SU-DHL-6 (cell line): ENCODE measurements around the gene PEDS1.
"Not testable (repeated sequence)": the region's sequence is repeated elsewhere in the genome, so short reads cannot be mapped to it uniquely, and the experiment has no call there.

Experiments used
- H2AFZ ChIP-seq: fragments of 200-600 bp; sonication (generic); 2 replicates; pipeline ENCODE4 v1.6.1; 2014; ENCODE audit warnings: low read depth, mild to moderate bottlenecking, moderate library complexity, mixed read lengths, antibody characterized with exemption, low read length; ENCODE audit not compliant: severe bottlenecking
- H3F3A ChIP-seq: fragments of 200-600 bp; shearing (Covaris generic); 2 replicates; pipeline ENCODE4 v1.6.0; 2016; ENCODE audit warnings: antibody characterized with exemption, mild to moderate bottlenecking; ENCODE audit not compliant: insufficient read depth
- H3K27ac ChIP-seq: fragments of 200-600 bp; sonication (generic); 2 replicates; pipeline ENCODE4 v1.5.1; 2016; ENCODE audit warnings: low read depth, mild to moderate bottlenecking, low read length, moderate library complexity, mixed read lengths
- H3K27me3 ChIP-seq: fragments of 200-600 bp; sonication (generic), shearing (Covaris generic); 2 replicates; pipeline ENCODE4 v1.6.0; 2014; ENCODE audit warnings: mild to moderate bottlenecking, low read length
- H3K36me3 ChIP-seq: fragments of 200-600 bp; sonication (generic); 2 replicates; pipeline ENCODE4 v1.6.1; 2014; ENCODE audit warnings: mild to moderate bottlenecking, low read length, mixed read lengths
- H3K4me2 ChIP-seq: fragments of 300-600, 200-600 bp; shearing (Covaris generic), sonication (generic); 2 replicates; pipeline ENCODE4 v1.6.0; 2014; ENCODE audit warnings: low read length, low read depth, mild to moderate bottlenecking; ENCODE audit not compliant: poor library complexity, severe bottlenecking
- H3K4me3 ChIP-seq: fragments of 200-600 bp; sonication (generic); 2 replicates; pipeline ENCODE4 v1.5.1; 2014; ENCODE audit warnings: antibody characterized with exemption, low read length, mild to moderate bottlenecking, mixed read lengths; ENCODE audit not compliant: insufficient read depth, poor library complexity, severe bottlenecking
- H3K79me2 ChIP-seq: fragments of 200-600 bp; sonication (generic); 2 replicates; pipeline ENCODE4 v1.6.1; 2014; ENCODE audit warnings: mild to moderate bottlenecking, low read length, moderate library complexity; ENCODE audit not compliant: insufficient read depth
- H3K9ac ChIP-seq: fragments of 200-600 bp; sonication (generic); 2 replicates; pipeline ENCODE4 v1.7.0; 2014; ENCODE audit warnings: mild to moderate bottlenecking, low read length
- H3K9me2 ChIP-seq: fragments of 200-600 bp; sonication (generic); replicated peaks from 2 replicates; pipeline ENCODE4 v1.6.1; 2014; ENCODE audit warnings: low read length; ENCODE audit not compliant: insufficient read depth
- H3K9me3 ChIP-seq: fragments of 200-600 bp; sonication (generic); 2 replicates; pipeline ENCODE4 v1.6.1; 2014; ENCODE audit warnings: low read length, mixed read lengths; ENCODE audit not compliant: insufficient read depth
- H4K20me1 ChIP-seq: fragments of 200-600 bp; sonication (generic); 2 replicates; pipeline ENCODE4 v1.6.1; 2014; ENCODE audit warnings: low read depth, mild to moderate bottlenecking, antibody characterized with exemption, low read length, moderate library complexity, mixed read lengths
- EZH2phosphoT487 ChIP-seq: fragments of 200-600 bp; sonication (generic), shearing (Covaris generic); conservative IDR thresholded peaks from 2 replicates; pipeline ENCODE4 v1.6.1; 2018; ENCODE audit warnings: mild to moderate bottlenecking, antibody characterized with exemption, low read length, moderate library complexity, mixed read lengths
- TF ChIP-seq, protein P1 (sequence below): fragments of 200-600 bp; sonication (generic); IDR thresholded peaks from one replicate; pipeline ENCODE4 v1.5.1; 2017; ENCODE audit warnings: antibody characterized with exemption, mild to moderate bottlenecking, low read length, moderate library complexity; ENCODE audit not compliant: insufficient read depth, poor library complexity, severe bottlenecking

Gene PEDS1

GRCh38 chr20:50107086-50107660 lies 46.4 kb downstream of the PEDS1 start:
- H3K4me3 ChIP-seq, result no peak overlapping the region
- H3K79me2 ChIP-seq, result peaks cover 100% of the 10 kb centered on the region
- no peaks in the 10 kb centered on the region for H3K9me2 ChIP-seq
- H3K36me3 ChIP-seq, result no peaks in the 10 kb centered on the region; the same call in 1 of the 2 replicates
- peaks cover 7% of the 10 kb centered on the region; the same call in 1 of the 2 replicates for H3F3A ChIP-seq
- H4K20me1 ChIP-seq, result peaks cover 18% of the 10 kb centered on the region
- no peak overlapping the region for H3K4me2 ChIP-seq
- H2AFZ ChIP-seq, result no peak overlapping the region
- H3K27ac ChIP-seq, result no peak overlapping the region
- no peak overlapping the region for H3K9ac ChIP-seq
- TF ChIP-seq, protein P1, sequence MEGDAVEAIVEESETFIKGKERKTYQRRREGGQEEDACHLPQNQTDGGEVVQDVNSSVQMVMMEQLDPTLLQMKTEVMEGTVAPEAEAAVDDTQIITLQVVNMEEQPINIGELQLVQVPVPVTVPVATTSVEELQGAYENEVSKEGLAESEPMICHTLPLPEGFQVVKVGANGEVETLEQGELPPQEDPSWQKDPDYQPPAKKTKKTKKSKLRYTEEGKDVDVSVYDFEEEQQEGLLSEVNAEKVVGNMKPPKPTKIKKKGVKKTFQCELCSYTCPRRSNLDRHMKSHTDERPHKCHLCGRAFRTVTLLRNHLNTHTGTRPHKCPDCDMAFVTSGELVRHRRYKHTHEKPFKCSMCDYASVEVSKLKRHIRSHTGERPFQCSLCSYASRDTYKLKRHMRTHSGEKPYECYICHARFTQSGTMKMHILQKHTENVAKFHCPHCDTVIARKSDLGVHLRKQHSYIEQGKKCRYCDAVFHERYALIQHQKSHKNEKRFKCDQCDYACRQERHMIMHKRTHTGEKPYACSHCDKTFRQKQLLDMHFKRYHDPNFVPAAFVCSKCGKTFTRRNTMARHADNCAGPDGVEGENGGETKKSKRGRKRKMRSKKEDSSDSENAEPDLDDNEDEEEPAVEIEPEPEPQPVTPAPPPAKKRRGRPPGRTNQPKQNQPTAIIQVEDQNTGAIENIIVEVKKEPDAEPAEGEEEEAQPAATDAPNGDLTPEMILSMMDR, result no peak
- TF ChIP-seq EZH2phosphoT487, result no peak
- no peaks in the 10 kb centered on the region for H3K9me3 ChIP-seq
- no peaks in the 10 kb centered on the region for H3K27me3 ChIP-seq

GRCh38 chr20:50106669-50107068 lies 46.9 kb downstream of the PEDS1 start:
- not testable (repeated sequence) for H3K36me3 ChIP-seq, H2AFZ ChIP-seq, H3K9me2 ChIP-seq, H3K9me3 ChIP-seq, H3K9ac ChIP-seq, H3K27ac ChIP-seq, H3K4me3 ChIP-seq, H3K27me3 ChIP-seq, H3K4me2 ChIP-seq, H3F3A ChIP-seq
- peaks cover 100% of the 10 kb centered on the region for H3K79me2 ChIP-seq
- peaks cover 18% of the 10 kb centered on the region for H4K20me1 ChIP-seq
